SK-N-SH treated with all-trans-retinoic acid at 6 μM for 48 hours (cell line): ENCODE data around the gene EDC3.
"Not testable (repeated sequence)": the region's sequence is repeated elsewhere in the genome, so short reads cannot be mapped to it uniquely, and the experiment has no call there.

Experiments used
- ATAC-seq: fragments of 200-7000 bp; cut with Tn5 transposase; 3 replicates; pipeline ENCODE4 v1.9.1; 2020; ENCODE audit warnings: mild to moderate bottlenecking, moderate library complexity
- ARNTL ChIP-seq: fragments of 450-650 bp; formaldehyde crosslinking; IDR thresholded peaks from 2 replicates; pipeline ENCODE4 v1.5.0; 2020; ENCODE audit warnings: low read depth, mild to moderate bottlenecking, moderate library complexity, borderline replicate concordance
- BACH2 ChIP-seq: fragments of 250-450 bp; sonication (Bioruptor Pico); IDR thresholded peaks from 2 replicates; pipeline ENCODE4 v1.9.0; 2021; ENCODE audit warnings: mild to moderate bottlenecking, borderline replicate concordance
- CREB5 ChIP-seq: fragments of 250-450 bp; sonication (Bioruptor Pico); IDR thresholded peaks from 2 replicates; pipeline ENCODE4 v1.5.1; 2020; ENCODE audit warnings: low read depth, mild to moderate bottlenecking, moderate library complexity
- CSDC2 ChIP-seq: fragments of 250-450 bp; sonication (Bioruptor Pico); IDR thresholded peaks from 2 replicates; pipeline ENCODE4 v1.5.0; 2020; ENCODE audit warnings: mild to moderate bottlenecking, moderate library complexity
- CSRNP3 ChIP-seq: fragments of 250-450 bp; sonication (Bioruptor Pico); IDR thresholded peaks from 2 replicates; pipeline ENCODE4 v1.5.1; 2021; ENCODE audit warnings: mild to moderate bottlenecking, moderate library complexity
- ESRRG ChIP-seq: fragments of 250-450 bp; sonication (Bioruptor Pico); IDR thresholded peaks from 2 replicates; pipeline ENCODE4 v1.6.1; 2021; ENCODE audit warnings: mild to moderate bottlenecking
- GLIS3 ChIP-seq: fragments of 250-450 bp; sonication (Bioruptor Pico); IDR thresholded peaks from 2 replicates; pipeline ENCODE4 v1.5.0; 2020; ENCODE audit warnings: mild to moderate bottlenecking, moderate library complexity
- OSR1 ChIP-seq: fragments of 250-450 bp; sonication (Bioruptor Pico); IDR thresholded peaks from 2 replicates; pipeline ENCODE4 v1.8.0; 2022; ENCODE audit warnings: moderate library complexity, mild to moderate bottlenecking, inconsistent platforms
- POU6F1 ChIP-seq: fragments of 250-450 bp; sonication (Bioruptor Pico); IDR thresholded peaks from 2 replicates; pipeline ENCODE4 v1.8.0; 2021; ENCODE audit warnings: low read depth, mild to moderate bottlenecking, moderate library complexity, borderline replicate concordance
- PPARA ChIP-seq: fragments of 250-450 bp; sonication (Bioruptor Pico); IDR thresholded peaks from 2 replicates; pipeline ENCODE4 v1.5.0; 2020; ENCODE audit warnings: mild to moderate bottlenecking, borderline replicate concordance
- RARB ChIP-seq: fragments of 250-450 bp; sonication (Bioruptor Pico); IDR thresholded peaks from 2 replicates; pipeline ENCODE4 v1.8.0; 2021; ENCODE audit warnings: mild to moderate bottlenecking, moderate library complexity
- SNAI2 ChIP-seq: fragments of 250-450 bp; sonication (Bioruptor Pico); IDR thresholded peaks from 2 replicates; pipeline ENCODE4 v1.5.0; 2020; ENCODE audit warnings: mild to moderate bottlenecking, moderate library complexity
- TCF4 ChIP-seq: fragments of 250-450 bp; sonication (Bioruptor Pico); IDR thresholded peaks from 2 replicates; pipeline ENCODE4 v1.8.0; 2021; ENCODE audit warnings: mild to moderate bottlenecking, moderate library complexity, borderline replicate concordance
- TOX ChIP-seq: fragments of 250-450 bp; sonication (Bioruptor Pico); IDR thresholded peaks from 2 replicates; pipeline ENCODE4 v1.8.0; 2021; ENCODE audit warnings: mild to moderate bottlenecking, moderate library complexity, borderline replicate concordance
- TSHZ2 ChIP-seq: fragments of 250-450 bp; sonication (Bioruptor Pico); IDR thresholded peaks from 2 replicates; pipeline ENCODE4 v1.5.0; 2020; ENCODE audit warnings: mild to moderate bottlenecking, moderate library complexity
- ZC3H10 ChIP-seq: fragments of 250-450 bp; sonication (Bioruptor Pico); IDR thresholded peaks from 2 replicates; pipeline ENCODE4 v1.5.1; 2021; ENCODE audit warnings: mild to moderate bottlenecking, moderate library complexity
- ZFP3 ChIP-seq: fragments of 250-450 bp; sonication (Bioruptor Pico); IDR thresholded peaks from 2 replicates; pipeline ENCODE4 v1.5.0; 2020; ENCODE audit warnings: mild to moderate bottlenecking, moderate library complexity
- ZFP30 ChIP-seq: fragments of 450-650 bp; formaldehyde crosslinking; IDR thresholded peaks from 2 replicates; pipeline ENCODE4 v1.5.0; 2022; ENCODE audit warnings: mild to moderate bottlenecking, moderate library complexity
- ZNF70 ChIP-seq: fragments of 450-650 bp; formaldehyde crosslinking; IDR thresholded peaks from 2 replicates; pipeline ENCODE4 v1.5.0; 2020; ENCODE audit warnings: mild to moderate bottlenecking, moderate library complexity
- ZNF8 ChIP-seq: fragments of 450-650 bp; formaldehyde crosslinking; IDR thresholded peaks from 2 replicates; pipeline ENCODE4 v1.5.0; 2020; ENCODE audit warnings: mild to moderate bottlenecking, moderate library complexity

EDC3 gene

DNA sequence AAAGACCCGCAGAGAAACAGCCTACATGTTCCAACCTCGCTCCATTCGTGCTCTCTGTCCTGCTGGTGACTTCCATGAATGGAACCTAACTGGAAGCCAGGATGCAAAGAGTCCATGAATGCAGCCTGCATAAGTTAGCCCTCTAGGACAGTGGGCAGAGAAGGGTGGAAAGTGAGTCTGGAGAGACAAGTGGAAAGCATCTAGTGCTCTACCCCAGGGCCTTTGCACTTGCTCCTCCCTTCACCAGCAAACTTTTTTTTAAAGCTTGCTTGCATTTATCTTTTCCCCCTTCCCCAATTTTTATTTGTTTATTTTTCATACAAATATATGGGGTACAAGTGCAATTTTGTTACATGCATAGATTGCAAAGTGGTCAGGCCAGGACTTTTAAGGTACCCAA lies 37.4 kb upstream of the EDC3 start:
- ATAC-seq = no peak
- no peak for TF ChIP-seq SNAI2
- TF ChIP-seq ZFP30 (CRISPR knock-in tag) = no peak
- no peak for TF ChIP-seq GLIS3
- TF ChIP-seq ZNF8 (CRISPR knock-in tag) = no peak
- no peak for TF ChIP-seq TCF4
- TF ChIP-seq OSR1 (CRISPR knock-in tag) = no peak
- TF ChIP-seq PPARA (CRISPR knock-in tag) = no peak
- TF ChIP-seq TSHZ2 (CRISPR knock-in tag) = no peak
- TF ChIP-seq ARNTL (CRISPR knock-in tag) = no peak
- TF ChIP-seq ZFP3 (CRISPR knock-in tag) = no peak
- no peak for TF ChIP-seq BACH2
- TF ChIP-seq, all 23 proteins: peak for 0

DNA sequence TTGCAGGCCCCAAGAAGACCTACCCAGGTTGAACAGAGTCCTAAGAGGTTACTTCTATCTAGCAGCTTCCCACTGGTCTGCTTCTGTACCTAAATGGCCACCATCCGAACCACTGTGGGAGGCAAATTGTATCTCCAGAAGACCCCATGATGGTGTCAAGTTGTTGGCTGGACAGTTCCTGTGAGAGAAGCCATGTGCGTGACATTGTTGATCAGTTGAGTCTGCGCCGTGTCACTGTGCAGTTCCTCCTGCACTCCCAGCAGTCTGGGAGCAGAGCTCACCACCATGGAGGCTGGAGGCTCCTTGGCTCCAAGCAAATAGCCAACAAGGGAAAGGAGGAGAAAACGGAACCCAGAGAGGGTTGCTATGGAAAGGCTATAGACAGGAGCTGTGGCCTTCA lies 37.0 kb upstream of the EDC3 start:
- TF ChIP-seq SNAI2 (no peak), BACH2 (no peak), ZC3H10 (no peak), TCF4 (no peak), POU6F1 (CRISPR knock-in tag) (no peak), CSRNP3 (CRISPR knock-in tag) (no peak), PPARA (CRISPR knock-in tag) (no peak), ZNF70 (CRISPR knock-in tag) (no peak), TOX (CRISPR knock-in tag) (no peak), GLIS3 (no peak), ZFP3 (CRISPR knock-in tag) (no peak)
- no peak for ATAC-seq

DNA sequence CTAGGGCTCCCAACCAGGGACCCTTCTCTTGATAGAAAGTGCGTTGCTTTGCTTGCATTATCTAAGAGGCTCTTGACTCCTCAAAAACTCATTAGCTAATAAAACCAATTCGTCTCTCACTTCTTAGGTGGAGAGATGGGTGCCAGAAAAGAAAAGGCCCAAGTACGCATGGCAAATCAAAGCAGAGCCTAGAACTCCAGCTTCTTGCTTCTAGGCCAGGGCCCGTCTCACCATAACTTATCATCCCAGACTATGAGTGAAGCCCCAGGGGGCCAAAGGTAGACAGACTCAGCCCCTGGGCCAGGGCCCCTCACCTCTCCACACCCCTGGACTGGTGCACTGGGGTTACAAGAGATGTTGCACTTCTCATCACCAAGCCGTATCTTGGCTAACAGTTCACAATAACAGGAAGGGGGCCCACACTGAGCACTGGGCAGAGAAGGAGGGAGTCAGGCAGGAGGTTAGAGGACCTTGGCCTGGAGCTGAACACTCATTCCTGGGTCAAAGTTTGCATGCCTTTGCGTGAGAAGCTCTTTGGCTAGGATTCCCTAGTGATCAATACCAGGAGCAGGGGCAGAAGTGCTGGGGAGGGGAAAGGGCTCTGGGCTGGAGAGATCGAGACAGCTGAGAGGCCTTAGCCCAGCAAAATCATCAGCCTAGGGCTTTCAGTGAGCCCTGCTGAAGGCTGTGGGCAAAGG lies 34.9 kb upstream of the EDC3 start:
- ATAC-seq = no peak
- TF ChIP-seq SNAI2 = no peak

- ATAC-seq = not testable (repeated sequence)
These were observed 33.5 kb upstream of the EDC3 start for GRCh38 chr15:74729372-74729771.

- not testable (repeated sequence) for ATAC-seq
These were observed 32.9 kb upstream of the EDC3 start for GRCh38 chr15:74728699-74729098.

DNA sequence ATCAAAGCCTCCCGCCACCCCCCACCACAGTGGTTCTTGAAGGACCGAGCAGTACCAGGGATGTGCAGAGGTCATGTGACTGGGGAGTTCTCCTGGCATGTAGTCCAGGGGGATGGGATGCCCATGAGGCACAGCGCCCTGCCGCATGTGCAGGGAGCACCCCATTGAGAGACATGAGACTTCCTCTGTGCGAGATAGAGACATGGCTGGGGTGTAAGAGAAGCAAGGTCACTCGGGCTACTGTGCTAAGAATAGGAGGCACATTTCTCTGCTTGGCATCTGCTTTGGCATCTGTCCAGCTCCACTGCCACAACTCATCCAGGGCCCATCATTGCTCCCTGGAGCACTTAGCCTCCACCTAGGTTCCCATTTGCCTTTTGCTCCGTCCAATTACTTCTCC lies 31.9 kb upstream of the EDC3 start:
- ATAC-seq = no peak
- TF ChIP-seq RARB (CRISPR knock-in tag) = no peak
- TF ChIP-seq ZFP3 (CRISPR knock-in tag) = no peak
- no peak for TF ChIP-seq CREB5
- no peak for TF ChIP-seq BACH2
- no peak for TF ChIP-seq ARNTL (CRISPR knock-in tag)
- no peak for TF ChIP-seq TCF4
- no peak for TF ChIP-seq ZFP30 (CRISPR knock-in tag)
- no peak for TF ChIP-seq ZNF8 (CRISPR knock-in tag)
- TF ChIP-seq TOX (CRISPR knock-in tag) = no peak
- TF ChIP-seq GLIS3 = no peak
- TF ChIP-seq SNAI2 = no peak
- TF ChIP-seq TSHZ2 (CRISPR knock-in tag) = no peak
- TF ChIP-seq POU6F1 (CRISPR knock-in tag) = no peak
- TF ChIP-seq PPARA (CRISPR knock-in tag) = no peak
- TF ChIP-seq OSR1 (CRISPR knock-in tag) = no peak
- TF ChIP-seq ESRRG (CRISPR knock-in tag) = no peak
- TF ChIP-seq CSDC2 = no peak
- TF ChIP-seq, all 23 proteins: peak for 0
